Stomach (tissue), 9 donors: Measurements from ENCODE around the gene SRSF1. TPM values are rescaled to one million over a fixed set of nuclear protein-coding genes. Genes with fewer than 3 reads are reported as not detected.
"Not testable (repeated sequence)": the region's sequence is repeated elsewhere in the genome, so short reads cannot be mapped to it uniquely, and the experiment has no call there.

Experiments used
- DNase-seq, 2 donors: peaks; one replicate each; pipeline versions ENCODE4 v3.0.0 to v3.0.0-alpha.2; 2013 to 2019
- H3K27ac ChIP-seq, 5 donors: fragments of 200-600 bp in 4 of 5; sonication (generic) in 4 of 5; one replicate each; pipeline ENCODE4 v1.5.1; 2013 to 2019; ENCODE audit warnings: mild to moderate bottlenecking in 1 of 5, moderate library complexity in 1 of 5
- H3K27me3 ChIP-seq, 3 donors: fragments of 200-600 bp; sonication (generic); one replicate each; pipeline ENCODE4 v1.5.1; 2017 to 2019; ENCODE audit warnings: mixed run types in 1 of 3
- H3K36me3 ChIP-seq, 4 donors: fragments of 200-600 bp; sonication (generic); 1 replicate in 3 of 4; 2 replicates in 1 of 4; pipeline ENCODE4 v1.5.1; 2016 to 2019
- H3K4me1 ChIP-seq, 4 donors: fragments of 200-600 bp; sonication (generic); one replicate each; pipeline ENCODE4 v1.5.1; 2016 to 2019
- H3K4me3 ChIP-seq, 4 donors: fragments of 200-600 bp; sonication (generic) in 3 of 4; one replicate each; pipeline ENCODE4 v1.5.1; 2016 to 2019; ENCODE audit warnings: mild to moderate bottlenecking in 1 of 4
- H3K9me3 ChIP-seq, 4 donors: fragments of 200-600 bp; sonication (generic); one replicate each; pipeline ENCODE4 v1.5.1; 2016 to 2019
- CTCF ChIP-seq, 7 experiments: fragments of 450-650 bp in 4 of 7; fragments of 200-600 bp in 3 of 7; sonication (generic) in 3 of 7; IDR thresholded peaks; one replicate each; pipeline ENCODE4 v1.5.1; 2016 to 2019; ENCODE audit warnings: antibody characterized with exemption in 7 of 7, control low read depth in 2 of 7, mild to moderate bottlenecking in 1 of 7
- EP300 ChIP-seq: sonication (generic); formaldehyde crosslinking; IDR thresholded peaks from one replicate; pipeline ENCODE4 v1.6.1; 2017; ENCODE audit warnings: antibody characterized with exemption
- POLR2A ChIP-seq, 4 donors: fragments of 450-650 bp; IDR thresholded peaks; one replicate each; pipeline ENCODE4 v1.6.1; 2016; ENCODE audit warnings: antibody characterized with exemption in 4 of 4, control low read depth in 2 of 4, mild to moderate bottlenecking in 1 of 4, moderate library complexity in 1 of 4
- POLR2AphosphoS5 ChIP-seq, 3 donors: sonication (generic); formaldehyde crosslinking; IDR thresholded peaks; one replicate each; pipeline ENCODE4 v1.6.1; 2016; ENCODE audit warnings: antibody characterized with exemption in 3 of 3
- WGBS, 5 donors: extraction: QIAGEN DNeasy Blood & Tissue Kit in 3 of 5; methylation state at CpG; one replicate each; pipeline versions ENCODE4 v1.1.5 to v1.1.7; 2013 to 2018; 5-methylcytosine and 5-hydroxymethylcytosine counted together
- intact Hi-C: fragments of 100-400 bp; cut with DNase I; formaldehyde crosslinking; loops from one replicate; pipeline ENCODE4 v1.15.1; 2023; ENCODE audit warnings: low total_unique reads
- polyA plus RNA-seq, 3 donors: library from polyadenylated mRNA; stranded (reverse); fragments of 200-250 nt; gene quantifications; one replicate each; pipeline ENCODE4 v1.2.3, GENCODE V29; 2013
- total RNA-seq, 5 donors: library from RNA; depleted of rRNA; stranded (reverse); fragments of >200 nt; gene quantifications; one replicate each; pipeline versions ENCODE4 v1.1.0 to v1.2.3, GENCODE V29; 2014 to 2016
- donor health status: healthy with polysubstance abuse.
- donor health status: Bipolar disorder and iron deficiency.
- donor health status: healthy.

SRSF1 gene
- total and polyA plus RNA-seq, 8 donors = 81.7 to 351 (median 171) TPM

DNA sequence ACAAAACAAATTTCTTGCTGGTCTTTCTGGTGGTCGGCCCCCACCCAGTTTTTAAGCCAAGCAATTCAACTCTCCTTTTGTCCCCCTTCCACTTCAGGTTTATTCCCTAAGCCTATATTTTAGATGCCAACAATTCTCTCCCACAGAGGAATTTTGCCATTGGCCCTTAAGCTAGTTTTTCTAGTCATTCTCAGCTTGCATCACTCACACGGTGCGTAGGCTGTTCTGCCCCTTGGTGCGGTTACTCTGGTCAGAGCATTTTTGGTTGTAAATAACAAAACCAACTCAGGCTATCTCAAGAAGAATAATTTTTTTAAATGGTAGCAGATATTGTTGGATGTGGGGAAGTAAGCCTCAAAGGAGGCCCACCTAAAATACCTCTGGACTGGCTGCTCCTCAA, 42.5 kb upstream of the SRSF1 start:
- TF ChIP-seq POLR2AphosphoS5 (IDR thresholded peaks at IDR 0.05) = no peak
- TF ChIP-seq EP300 = no peak
- TF ChIP-seq CTCF (IDR thresholded peaks at IDR 0.05) = no peak
- TF ChIP-seq POLR2A (IDR thresholded peaks at IDR 0.05) = no peak
- no peak overlapping the region for H3K4me3 ChIP-seq
- intact Hi-C loops = no loop called here
- no peaks in the 10 kb centered on the region for H3K4me1 ChIP-seq
- H3K9me3 ChIP-seq = no peaks in the 10 kb centered on the region
- 91 to 95% (median 94%) methylated on average over 4 of the region's 4 CpGs for WGBS, 5 donors
- H3K36me3 ChIP-seq = no peaks in the 10 kb centered on the region
- H3K27ac ChIP-seq = no peak overlapping the region
- DNase-seq = no peak
- H3K27me3 ChIP-seq = peaks cover 0 to 5% (median 0%) of the 10 kb centered on the region in 3 donors

DNA sequence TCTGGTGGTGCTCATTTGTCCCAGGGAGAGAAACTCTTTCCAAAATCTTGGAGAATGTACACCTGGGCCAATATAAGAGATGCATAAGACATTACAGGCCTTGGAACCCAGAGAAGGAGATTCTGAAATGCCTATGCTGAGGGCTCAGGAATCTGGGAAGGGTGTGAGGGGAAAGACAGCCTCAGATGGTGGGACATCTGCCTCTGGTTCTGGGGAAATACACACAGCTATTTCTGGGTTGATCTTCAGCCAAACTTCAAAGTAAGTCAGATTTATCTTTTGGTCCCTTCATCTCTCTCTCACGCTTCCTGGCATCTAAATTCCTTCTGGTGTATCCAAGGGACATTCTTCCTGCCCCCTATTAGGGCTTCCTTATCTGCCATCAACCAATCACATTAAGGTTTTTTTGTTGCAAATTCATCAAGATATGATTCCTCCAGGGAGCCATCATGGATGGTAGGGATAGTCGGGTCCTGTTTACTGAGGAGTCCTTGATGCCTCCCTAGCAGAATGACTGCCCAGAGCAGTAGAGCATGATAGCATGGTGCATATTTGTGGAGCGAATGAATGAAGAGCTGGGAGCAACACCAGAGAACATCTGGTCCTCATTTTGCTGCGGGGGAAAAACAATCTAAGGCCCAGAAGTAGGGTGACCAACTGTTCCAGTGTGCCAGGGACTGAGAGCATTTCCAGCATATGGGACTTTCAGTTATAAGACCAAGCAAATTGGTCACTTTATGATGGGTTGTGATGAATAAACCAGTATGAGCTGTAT, 40.5 kb upstream of the SRSF1 start:
- WGBS, 5 donors = 81 to 88% (median 85%) methylated on average over 4 of the region's 4 CpGs
- H3K27ac ChIP-seq = no peak overlapping the region
- no peaks in the 10 kb centered on the region for H3K36me3 ChIP-seq
- TF ChIP-seq POLR2A (IDR thresholded peaks at IDR 0.05) (no peak), POLR2AphosphoS5 (IDR thresholded peaks at IDR 0.05) (no peak), EP300 (no peak), CTCF (IDR thresholded peaks at IDR 0.05) (no peak)
- no peak overlapping the region for H3K4me3 ChIP-seq
- H3K9me3 ChIP-seq = no peaks in the 10 kb centered on the region
- no peak for DNase-seq
- H3K4me1 ChIP-seq = no peaks in the 10 kb centered on the region
- H3K27me3 ChIP-seq = peaks cover 0 to 14% (median 0%) of the 10 kb centered on the region in 3 donors
- intact Hi-C loops = no loop called here

GRCh38 chr17:58046239-58047094, 39.4 kb upstream of the SRSF1 start:
- no peaks in the 10 kb centered on the region for H3K9me3 ChIP-seq
- intact Hi-C loops = no loop called here
- no peaks in the 10 kb centered on the region for H3K36me3 ChIP-seq
- no peak overlapping the region for H3K4me3 ChIP-seq
- peak in 1 of 2 donors; percentile 37 for DNase-seq
- TF ChIP-seq EP300 (no peak), CTCF (IDR thresholded peaks at IDR 0.05) (no peak)
- 53 to 64% (median 57%) methylated on average over 17 to 18 of the region's 18 CpGs for WGBS, 5 donors
- H3K27ac ChIP-seq = no peak overlapping the region
- H3K4me1 ChIP-seq = no peaks in the 10 kb centered on the region
- H3K27me3 ChIP-seq = peaks cover 0 to 25% (median 0%) of the 10 kb centered on the region in 3 donors

DNA sequence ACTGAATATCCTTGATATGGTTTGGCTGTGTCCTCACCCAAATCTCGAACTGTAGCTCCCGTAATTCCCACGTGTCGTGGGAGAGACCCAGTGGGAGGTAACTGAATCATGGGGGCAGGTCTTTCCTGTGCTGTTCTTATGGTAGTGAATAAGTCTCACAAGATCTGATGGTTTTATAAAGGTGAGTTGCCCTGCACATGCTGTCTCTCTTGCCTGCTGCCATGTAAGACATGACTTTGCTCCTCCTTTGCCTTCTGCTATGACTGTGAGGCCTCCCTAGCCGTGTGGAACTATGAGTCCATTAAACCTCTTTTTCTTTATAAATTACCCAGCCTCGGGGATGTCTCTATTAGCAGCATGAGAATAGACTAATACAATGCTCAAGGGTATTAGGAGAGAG, 37.2 kb upstream of the SRSF1 start:
- H3K27ac ChIP-seq, H3K4me3 ChIP-seq, DNase-seq, H3K4me1 ChIP-seq, intact Hi-C loops, H3K9me3 ChIP-seq, H3K36me3 ChIP-seq: not testable (repeated sequence)
- H3K27me3 ChIP-seq = peaks cover 0 to 37% (median 0%) of the 10 kb centered on the region in 3 donors
- WGBS, 5 donors = 81 to 95% (median 89%) methylated on average over 6 of the region's 6 CpGs
